Measurements from ENCODE around the gene KCNK6.
"Not testable (repeated sequence)": the region's sequence is repeated elsewhere in the genome, so short reads cannot be mapped to it uniquely, and the experiment has no call there.

The KCNK6 gene

GRCh38 chr19:38324431-38324830 lies 4.8 kb downstream of the KCNK6 start:
- FAIRE-seq = no peak

GRCh38 chr19:38326591-38326990 lies 6.9 kb downstream of the KCNK6 start:
- no peak for FAIRE-seq

GRCh38 chr19:38329651-38330050 lies 10.0 kb downstream of the KCNK6 start:
- FAIRE-seq = no peak

GRCh38 chr19:38331728-38332127 lies 12.1 kb downstream of the KCNK6 start:
- FAIRE-seq = no peak

GRCh38 chr19:38333245-38333644 lies 13.6 kb downstream of the KCNK6 start:
- no peak for FAIRE-seq

- FAIRE-seq = peak; percentile 90
Observed at GRCh38 chr19:38335949-38336637, 16.4 kb downstream of the KCNK6 start.

GRCh38 chr19:38336638-38337359 lies 17.2 kb downstream of the KCNK6 start:
- FAIRE-seq = peak; percentile 88

GRCh38 chr19:38337360-38337653 lies 17.7 kb downstream of the KCNK6 start:
- FAIRE-seq = no peak

GRCh38 chr19:38339011-38339410 lies 19.4 kb downstream of the KCNK6 start:
- FAIRE-seq = not testable (repeated sequence)

- no peak for FAIRE-seq
Observed at GRCh38 chr19:38340927-38341326, 21.3 kb downstream of the KCNK6 start.

- no peak for FAIRE-seq
Observed at GRCh38 chr19:38346837-38347236, 27.2 kb downstream of the KCNK6 start.

GRCh38 chr19:38350883-38351282 lies 31.2 kb downstream of the KCNK6 start:
- FAIRE-seq = no peak

GRCh38 chr19:38351865-38352395 lies 32.3 kb downstream of the KCNK6 start:
- no peak for FAIRE-seq

- FAIRE-seq = no peak
Observed at GRCh38 chr19:38352611-38353010, 33.0 kb downstream of the KCNK6 start.

GRCh38 chr19:38355728-38356725 lies 36.4 kb downstream of the KCNK6 start:
- no peak for FAIRE-seq

GRCh38 chr19:38358071-38358470 lies 38.4 kb downstream of the KCNK6 start:
- no peak for FAIRE-seq

GRCh38 chr19:38359242-38360021 lies 39.8 kb downstream of the KCNK6 start:
- FAIRE-seq = no peak

GRCh38 chr19:38360351-38360750 lies 40.7 kb downstream of the KCNK6 start:
- no peak for FAIRE-seq

- no peak for FAIRE-seq
Observed at GRCh38 chr19:38360839-38361631, 41.4 kb downstream of the KCNK6 start.

- FAIRE-seq = no peak
Observed at GRCh38 chr19:38361633-38362075, 42.0 kb downstream of the KCNK6 start.
